IPS-18c (cell line): Measurements from ENCODE around the gene ITGB3.
"Not testable (repeated sequence)": the region's sequence is repeated elsewhere in the genome, so short reads cannot be mapped to it uniquely, and the experiment has no call there.

Experiments used
- H3K4me3 ChIP-seq: 2 replicates; pipeline ENCODE4 v1.7.0; 2013; ENCODE audit warnings: low read depth, mild to moderate bottlenecking, low read length, moderate library complexity; ENCODE audit not compliant: insufficient read depth
- H3K9me3 ChIP-seq: one replicate; pipeline ENCODE4 v1.6.1; 2013; ENCODE audit warnings: mild to moderate bottlenecking, low read length, moderate library complexity; ENCODE audit not compliant: control insufficient read depth, insufficient read depth

ITGB3 gene

GRCh38 chr17:47262586-47262985 lies 9.0 kb downstream of the ITGB3 start:
- H3K4me3 ChIP-seq, result no peak overlapping the region
- H3K9me3 ChIP-seq, result no peaks in the 10 kb centered on the region

- Histone ChIP-seq H3K9me3 (no peaks in the 10 kb centered on the region), H3K4me3 (no peak overlapping the region)
Measured at GRCh38 chr17:47264166-47264565, 10.5 kb downstream of the ITGB3 start.

GRCh38 chr17:47265983-47266541 lies 12.4 kb downstream of the ITGB3 start:
- H3K9me3 ChIP-seq, result no peaks in the 10 kb centered on the region
- H3K4me3 ChIP-seq, result no peak overlapping the region

- Histone ChIP-seq H3K9me3 (no peaks in the 10 kb centered on the region), H3K4me3 (no peak overlapping the region)
Measured at GRCh38 chr17:47266782-47267181, 13.2 kb downstream of the ITGB3 start.

GRCh38 chr17:47267354-47267828 lies 13.8 kb downstream of the ITGB3 start:
- Histone ChIP-seq H3K9me3 (no peaks in the 10 kb centered on the region), H3K4me3 (no peak overlapping the region)

GRCh38 chr17:47268964-47269363 lies 15.3 kb downstream of the ITGB3 start:
- H3K4me3 ChIP-seq, H3K9me3 ChIP-seq: not testable (repeated sequence)

- not testable (repeated sequence) for H3K9me3 ChIP-seq, H3K4me3 ChIP-seq
Measured at GRCh38 chr17:47269561-47270280, 16.1 kb downstream of the ITGB3 start.

GRCh38 chr17:47270946-47271705 lies 17.5 kb downstream of the ITGB3 start:
- Histone ChIP-seq H3K9me3 (no peaks in the 10 kb centered on the region), H3K4me3 (no peak overlapping the region)

- Histone ChIP-seq H3K4me3 (no peak overlapping the region), H3K9me3 (no peaks in the 10 kb centered on the region)
Measured at GRCh38 chr17:47272491-47272890, 18.9 kb downstream of the ITGB3 start.

GRCh38 chr17:47273245-47273644 lies 19.6 kb downstream of the ITGB3 start:
- no peaks in the 10 kb centered on the region for H3K9me3 ChIP-seq
- no peak overlapping the region for H3K4me3 ChIP-seq

- H3K4me3 ChIP-seq, result no peak overlapping the region
- no peaks in the 10 kb centered on the region for H3K9me3 ChIP-seq
Measured at GRCh38 chr17:47274319-47275069, 20.9 kb downstream of the ITGB3 start.

GRCh38 chr17:47275245-47275984 lies 21.8 kb downstream of the ITGB3 start:
- Histone ChIP-seq H3K4me3 (0 out of 2 replicates have a peak overlapping the region, but pooled peaks have one; percentile 15), H3K9me3 (no peaks in the 10 kb centered on the region)

- no peaks in the 10 kb centered on the region for H3K9me3 ChIP-seq
- H3K4me3 ChIP-seq, result no peak overlapping the region
Measured at GRCh38 chr17:47276444-47276843, 22.8 kb downstream of the ITGB3 start.

GRCh38 chr17:47276868-47277267 lies 23.2 kb downstream of the ITGB3 start:
- no peaks in the 10 kb centered on the region for H3K9me3 ChIP-seq
- no peak overlapping the region for H3K4me3 ChIP-seq

- Histone ChIP-seq H3K4me3 (no peak overlapping the region), H3K9me3 (no peaks in the 10 kb centered on the region)
Measured at GRCh38 chr17:47277921-47278320, 24.3 kb downstream of the ITGB3 start.

GRCh38 chr17:47278561-47278960 lies 24.9 kb downstream of the ITGB3 start:
- Histone ChIP-seq H3K4me3 (no peak overlapping the region), H3K9me3 (no peaks in the 10 kb centered on the region)
